Muscle of arm (tissue), 12 donors: ENCODE measurements around the gene NRG2. TPM values are rescaled to one million over a fixed set of nuclear protein-coding genes. Genes with fewer than 3 reads are reported as not detected.

ENCODE experiments used
- DNase-seq: peaks from one replicate; pipeline ENCODE4 v3.0.0-alpha.2; 2013
- polyA plus RNA-seq, 12 donors: library from polyadenylated mRNA; unstranded; fragments of 120-200 nt; gene quantifications; one replicate each; pipeline ENCODE4 v1.2.1, GENCODE V29; 2013; ENCODE audit not compliant: insufficient read length in 12 of 12

Gene NRG2
- polyA plus RNA-seq, 12 donors, result 0.81 to 2.7 (median 1.4) TPM; not detected in 2

- DNase-seq, result no peak
These were observed 203.2 kb downstream of the NRG2 start for GRCh38 chr5:139839918-139840317.

- DNase-seq, result no peak
These were observed 203.8 kb downstream of the NRG2 start for GRCh38 chr5:139839232-139839815.

GRCh38 chr5:139838381-139839197, 204.5 kb downstream of the NRG2 start:
- DNase-seq, result no peak

- DNase-seq, result no peak
These were observed 205.3 kb downstream of the NRG2 start for GRCh38 chr5:139837711-139838380.

- DNase-seq, result no peak
These were observed 206.5 kb downstream of the NRG2 start for GRCh38 chr5:139836469-139837208.

- DNase-seq, result no peak
These were observed 207.4 kb downstream of the NRG2 start for GRCh38 chr5:139835656-139836055.

GRCh38 chr5:139833525-139833924, 209.6 kb downstream of the NRG2 start:
- no peak for DNase-seq

GRCh38 chr5:139831624-139832023, 211.5 kb downstream of the NRG2 start:
- no peak for DNase-seq

- no peak for DNase-seq
These were observed 213.6 kb downstream of the NRG2 start for GRCh38 chr5:139829471-139829870.

GRCh38 chr5:139828207-139828895, 214.7 kb downstream of the NRG2 start:
- DNase-seq, result no peak

- DNase-seq, result no peak
These were observed 217.4 kb downstream of the NRG2 start for GRCh38 chr5:139825690-139826089.

- no peak for DNase-seq
These were observed 219.2 kb downstream of the NRG2 start for GRCh38 chr5:139823757-139824355.

- no peak for DNase-seq
These were observed 220.3 kb downstream of the NRG2 start for GRCh38 chr5:139822553-139823425.

- DNase-seq, result no peak
These were observed 221.1 kb downstream of the NRG2 start for GRCh38 chr5:139821806-139822552.

GRCh38 chr5:139820606-139821005, 222.5 kb downstream of the NRG2 start:
- DNase-seq, result no peak

- no peak for DNase-seq
These were observed 223.0 kb downstream of the NRG2 start for GRCh38 chr5:139820130-139820529.

GRCh38 chr5:139817970-139818369, 225.1 kb downstream of the NRG2 start:
- DNase-seq, result no peak

GRCh38 chr5:139817362-139817761, 225.7 kb downstream of the NRG2 start:
- DNase-seq, result no peak

- DNase-seq, result no peak
These were observed 226.5 kb downstream of the NRG2 start for GRCh38 chr5:139816566-139816965.
